Upper lobe of left lung (tissue), 4 donors: ENCODE measurements around the gene MRPL19.

Experiments used
- CTCF ChIP-seq, 6 experiments: fragments of 450-650 bp in 4 of 6; fragments of 200-600 bp in 2 of 6; sonication (generic) in 2 of 6; IDR thresholded peaks; one replicate each; pipeline ENCODE4 v1.5.1; 2016 to 2019; ENCODE audit warnings: antibody characterized with exemption in 6 of 6
- POLR2A ChIP-seq, 4 donors: fragments of 450-650 bp; IDR thresholded peaks; one replicate each; pipeline ENCODE4 v1.5.1; 2016 to 2017; ENCODE audit warnings: antibody characterized with exemption in 4 of 4, mild to moderate bottlenecking in 2 of 4

- TF ChIP-seq POLR2A (IDR thresholded peaks at IDR 0.05) (no peak), CTCF (IDR thresholded peaks at IDR 0.05) (no peak)
These were observed 33.7 kb upstream of the MRPL19 start for GRCh38 chr2:75612862-75613243.
